ENCODE data around the gene FRS2. TPM values are rescaled to one million over a fixed set of nuclear protein-coding genes. Genes with fewer than 3 reads are reported as not detected.

Gene FRS2
- total and polyA plus RNA-seq, 10 of the 15 experiments (the other 5 are each of a cell fraction or from before 2014, with no cell fraction given), result 1.1 to 13.1 (median 5.9) TPM

GRCh38 chr12:69566603-69567002 is 96.4 kb downstream of the FRS2 start:
- Histone ChIP-seq H3K9ac (ENCODE audit: control insufficient read depth, insufficient read depth, low read length) (no peak overlapping the region), H2AFZ (ENCODE audit: control insufficient read depth, low read depth, low read length) (no peak overlapping the region), H3K9me3 (replicated peaks; ENCODE audit: control insufficient read depth, insufficient read depth, low read length) (no peaks in the 10 kb centered on the region), H3K36me3 (ENCODE audit: control insufficient read depth in 2 of 2, insufficient read depth in 2 of 2, low read length in 1 of 2) (peaks cover 0 to 14% of the 10 kb centered on the region in 2 experiments), H3K27ac (ENCODE audit: control insufficient read depth, insufficient read depth) (no peak overlapping the region), H3K27me3 (replicated peaks in 1 of 2; ENCODE audit: control insufficient read depth in 2 of 2, insufficient read depth in 2 of 2, low read length in 1 of 2) (no peaks in the 10 kb centered on the region), H3K4me3 (no peak overlapping the region), H3K79me2 (ENCODE audit: control insufficient read depth, insufficient read depth, low read length) (no peaks in the 10 kb centered on the region), H3K4me2 (ENCODE audit: control insufficient read depth, insufficient read depth) (no peak overlapping the region), H3K4me1 (ENCODE audit: control insufficient read depth, insufficient read depth, low read length) (no peaks in the 10 kb centered on the region), H4K20me1 (ENCODE audit: control insufficient read depth, insufficient read depth) (no peaks in the 10 kb centered on the region)
- DNase-seq (ENCODE audit: low read depth, low spot score) (no peak), ATAC-seq (no peak), FAIRE-seq (no peak)
- CTCF ChIA-PET, result interaction anchor here (1.2 to 9.0 kb wide), 5 partner anchors 13 to 324 kb away, joined by 4 to 129 read pairs (median 5); no protein-coding TSS in a partner anchor
- SMC1A ChIA-PET (ENCODE audit: uncharacterized antibody, unreplicated experiment), result interaction anchor here (1.0 to 8.3 kb wide), 4 partner anchors 13 to 209 kb away, joined by 4 to 94 read pairs (median 4); no protein-coding TSS in a partner anchor
- BruUV-seq (replicated peaks), result no TSS peak
- RAD21 ChIA-PET (ENCODE audit: unreplicated experiment), result interaction anchor here (2.2 kb wide), 1 partner anchor 208 kb away, joined by 7 read pairs; no protein-coding TSS in a partner anchor
- in situ Hi-C loops (cut with MboI) (no loop called here), intact Hi-C loops (cut with micrococcal nuclease; ENCODE audit: unreplicated experiment) (no loop called here)
- WGBS (ENCODE audit: insufficient coverage, insufficient replicate concordance, low lambda C conversion rate, missing lambda C conversion rate), result 86% methylated on average over 3 of the region's 3 CpGs
- POLR2A ChIA-PET, result interaction anchor here (0.6 kb wide), 1 partner anchor 104 kb away, joined by 3 read pairs; no protein-coding TSS in a partner anchor
- TF ChIP-seq SREBF2 (IDR thresholded peaks at IDR 0.05; ENCODE audit: low read length), result no peak
- TF ChIP-seq NFYB (IDR thresholded peaks at IDR 0.05; ENCODE audit: insufficient read depth, low read depth, low read length), result no peak
- TF ChIP-seq, protein P1, sequence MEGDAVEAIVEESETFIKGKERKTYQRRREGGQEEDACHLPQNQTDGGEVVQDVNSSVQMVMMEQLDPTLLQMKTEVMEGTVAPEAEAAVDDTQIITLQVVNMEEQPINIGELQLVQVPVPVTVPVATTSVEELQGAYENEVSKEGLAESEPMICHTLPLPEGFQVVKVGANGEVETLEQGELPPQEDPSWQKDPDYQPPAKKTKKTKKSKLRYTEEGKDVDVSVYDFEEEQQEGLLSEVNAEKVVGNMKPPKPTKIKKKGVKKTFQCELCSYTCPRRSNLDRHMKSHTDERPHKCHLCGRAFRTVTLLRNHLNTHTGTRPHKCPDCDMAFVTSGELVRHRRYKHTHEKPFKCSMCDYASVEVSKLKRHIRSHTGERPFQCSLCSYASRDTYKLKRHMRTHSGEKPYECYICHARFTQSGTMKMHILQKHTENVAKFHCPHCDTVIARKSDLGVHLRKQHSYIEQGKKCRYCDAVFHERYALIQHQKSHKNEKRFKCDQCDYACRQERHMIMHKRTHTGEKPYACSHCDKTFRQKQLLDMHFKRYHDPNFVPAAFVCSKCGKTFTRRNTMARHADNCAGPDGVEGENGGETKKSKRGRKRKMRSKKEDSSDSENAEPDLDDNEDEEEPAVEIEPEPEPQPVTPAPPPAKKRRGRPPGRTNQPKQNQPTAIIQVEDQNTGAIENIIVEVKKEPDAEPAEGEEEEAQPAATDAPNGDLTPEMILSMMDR (IDR thresholded peaks at IDR 0.05 in 2 of 3, conservative IDR thresholded peaks at IDR 0.05 in 1 of 3; ENCODE audit: control insufficient read depth in 2 of 3, extremely low read depth in 1 of 3, insufficient read depth in 1 of 3, low read depth in 3 of 3, low read length in 3 of 3), result 0 out of 6 replicates have a peak, but pooled peaks of 1 of the 3 experiments have one; percentile 6

GRCh38 chr12:69569236-69569635 is 99.0 kb downstream of the FRS2 start:
- DNase-seq (ENCODE audit: low read depth, low spot score), result no peak
- intact Hi-C loops (cut with micrococcal nuclease; ENCODE audit: unreplicated experiment), result no loop called here
- Histone ChIP-seq H2AFZ (ENCODE audit: control insufficient read depth, low read depth, low read length) (no peak overlapping the region), H3K79me2 (ENCODE audit: control insufficient read depth, insufficient read depth, low read length) (no peaks in the 10 kb centered on the region), H3K9me3 (replicated peaks; ENCODE audit: control insufficient read depth, insufficient read depth, low read length) (no peaks in the 10 kb centered on the region), H3K4me2 (ENCODE audit: control insufficient read depth, insufficient read depth) (no peak overlapping the region), H3K27ac (ENCODE audit: control insufficient read depth, insufficient read depth) (no peak overlapping the region), H3K4me1 (ENCODE audit: control insufficient read depth, insufficient read depth, low read length) (no peaks in the 10 kb centered on the region), H3K27me3 (replicated peaks in 1 of 2; ENCODE audit: control insufficient read depth in 2 of 2, insufficient read depth in 2 of 2, low read length in 1 of 2) (no peaks in the 10 kb centered on the region), H3K4me3 (no peak overlapping the region), H4K20me1 (ENCODE audit: control insufficient read depth, insufficient read depth) (no peaks in the 10 kb centered on the region), H3K36me3 (ENCODE audit: control insufficient read depth in 2 of 2, insufficient read depth in 2 of 2, low read length in 1 of 2) (peaks cover 2 to 17% of the 10 kb centered on the region in 2 experiments), H3K9ac (ENCODE audit: control insufficient read depth, insufficient read depth, low read length) (no peak overlapping the region)
- no peak for FAIRE-seq
- in situ Hi-C loops (cut with MboI), result no loop called here
- RAD21 ChIA-PET (ENCODE audit: unreplicated experiment), result interaction anchor here (0.7 to 5.1 kb wide), 10 partner anchors 30 to 414 kb away, joined by 3 to 65 read pairs (median 12); partner anchors contain the start of gene FRS2
- 72% methylated on average over 4 of the region's 4 CpGs for WGBS (ENCODE audit: insufficient coverage, insufficient replicate concordance, low lambda C conversion rate, missing lambda C conversion rate)
- POLR2A ChIA-PET, result interaction anchor here (0.6 to 1.7 kb wide), 2 partner anchors 68 to 211 kb away, joined by 3 read pairs; no protein-coding TSS in a partner anchor
- SMC1A ChIA-PET (ENCODE audit: uncharacterized antibody, unreplicated experiment), result interaction anchor here (0.5 to 8.3 kb wide), 23 partner anchors 9 to 414 kb away, joined by 3 to 94 read pairs (median 5); no protein-coding TSS in a partner anchor
- no peak for ATAC-seq
- CTCF ChIA-PET, result interaction anchor here (0.8 to 9.0 kb wide), 18 partner anchors 9 to 413 kb away, joined by 3 to 129 read pairs (median 13); partner anchors contain the start of gene FRS2
- no TSS peak for BruUV-seq (replicated peaks)
- TF ChIP-seq SRF (IDR thresholded peaks at IDR 0.05; ENCODE audit: low read depth in 2 of 2, low read length in 2 of 2), result no peak
- TF ChIP-seq, protein P2, sequence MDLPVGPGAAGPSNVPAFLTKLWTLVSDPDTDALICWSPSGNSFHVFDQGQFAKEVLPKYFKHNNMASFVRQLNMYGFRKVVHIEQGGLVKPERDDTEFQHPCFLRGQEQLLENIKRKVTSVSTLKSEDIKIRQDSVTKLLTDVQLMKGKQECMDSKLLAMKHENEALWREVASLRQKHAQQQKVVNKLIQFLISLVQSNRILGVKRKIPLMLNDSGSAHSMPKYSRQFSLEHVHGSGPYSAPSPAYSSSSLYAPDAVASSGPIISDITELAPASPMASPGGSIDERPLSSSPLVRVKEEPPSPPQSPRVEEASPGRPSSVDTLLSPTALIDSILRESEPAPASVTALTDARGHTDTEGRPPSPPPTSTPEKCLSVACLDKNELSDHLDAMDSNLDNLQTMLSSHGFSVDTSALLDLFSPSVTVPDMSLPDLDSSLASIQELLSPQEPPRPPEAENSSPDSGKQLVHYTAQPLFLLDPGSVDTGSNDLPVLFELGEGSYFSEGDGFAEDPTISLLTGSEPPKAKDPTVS (IDR thresholded peaks at IDR 0.05; ENCODE audit: low read depth, low read length), result no peak
- TF ChIP-seq JUNB (IDR thresholded peaks at IDR 0.05), result no peak
- TF ChIP-seq ZBTB11 (CRISPR knock-in tag; IDR thresholded peaks at IDR 0.05), result no peak
- TF ChIP-seq FOS (IDR thresholded peaks at IDR 0.05; ENCODE audit: borderline replicate concordance, extremely low read depth, insufficient read length), result no peak
- TF ChIP-seq NRF1 (conservative IDR thresholded peaks at IDR 0.05; ENCODE audit: low read depth, low read length), result no peak

Measured in GM12878 (cell line).